H1 (cell line): Measurements from ENCODE around the gene KCNN1. TPM values are rescaled to one million over a fixed set of nuclear protein-coding genes. Genes with fewer than 3 reads are reported as not detected.

Experiments used
- CHD1 ChIP-seq: IDR thresholded peaks from 2 replicates; pipeline ENCODE4 v1.6.1; 2012; ENCODE audit warnings: low read depth, low read length, improper control_type of control experiment
- CHD7 ChIP-seq: fragments of 300-600 bp; sonication (generic); IDR thresholded peaks from 2 replicates; pipeline ENCODE4 v1.7.1; 2012; ENCODE audit warnings: low read length, moderate library complexity, mild to moderate bottlenecking, inconsistent platforms; ENCODE audit not compliant: insufficient replicate concordance
- CREB1 ChIP-seq: IDR thresholded peaks from 2 replicates; pipeline ENCODE4 v1.6.1; 2012; ENCODE audit warnings: inconsistent platforms
- JUN ChIP-seq: IDR thresholded peaks from 2 replicates; pipeline ENCODE4 v1.6.1; 2011; ENCODE audit warnings: low read depth, mild to moderate bottlenecking, improper control_type of control experiment, low read length
- MAFK ChIP-seq: IDR thresholded peaks from 2 replicates; pipeline ENCODE4 v1.6.1; 2012; ENCODE audit warnings: low read depth, mild to moderate bottlenecking, improper control_type of control experiment, low read length
- PHF8 ChIP-seq: fragments of 200-600 bp; sonication (generic); conservative IDR thresholded peaks from 2 replicates; pipeline ENCODE4 v1.7.1; 2012; ENCODE audit warnings: low read depth, mild to moderate bottlenecking, inconsistent platforms, low read length, moderate library complexity
- POLR2AphosphoS5 ChIP-seq: IDR thresholded peaks from 2 replicates; pipeline ENCODE4 v1.6.1; 2011; ENCODE audit warnings: low read depth, low read length
- POU5F1 ChIP-seq: IDR thresholded peaks from 2 replicates; pipeline ENCODE4 v1.6.1; 2011; ENCODE audit warnings: low read depth, mild to moderate bottlenecking, low read length, moderate library complexity
- RBBP5 ChIP-seq: IDR thresholded peaks from 2 replicates; pipeline ENCODE4 v1.7.1; 2012; ENCODE audit warnings: low read depth, mild to moderate bottlenecking, inconsistent platforms, low read length, moderate library complexity, borderline replicate concordance
- RFX5 ChIP-seq: IDR thresholded peaks from 2 replicates; pipeline ENCODE4 v1.6.1; 2011; ENCODE audit warnings: low read depth, low read length, improper control_type of control experiment, borderline replicate concordance
- RXRA ChIP-seq: IDR thresholded peaks from 2 replicates; pipeline ENCODE4 v1.6.1; 2011; ENCODE audit warnings: low read depth, mild to moderate bottlenecking, low read length, moderate library complexity; ENCODE audit not compliant: insufficient read depth
- SIX5 ChIP-seq: IDR thresholded peaks from 2 replicates; pipeline ENCODE4 v1.6.1; 2011; ENCODE audit warnings: mild to moderate bottlenecking, low read depth, low read length
- SP1 ChIP-seq: IDR thresholded peaks from 2 replicates; pipeline ENCODE4 v1.6.1; 2011; ENCODE audit warnings: low read depth, low read length
- TAF7 ChIP-seq: optimal IDR thresholded peaks from 2 replicates; pipeline ENCODE3; 2011; ENCODE audit warnings: low read depth, mild to moderate bottlenecking, inconsistent platforms, low read length, moderate library complexity, borderline replicate concordance
- polyA plus RNA-seq, 7 experiments: library from polyadenylated mRNA; depleted of rRNA in 3 of 7; stranded (reverse) in 5 of 7; unstranded in 2 of 7; fragments of >200 nt in 5 of 7; fragments of 200-250 nt in 2 of 7; gene quantifications; 1 replicate in 5 of 7; 2 replicates in 1 of 7; 4 replicates in 1 of 7; pipeline versions ENCODE4 v1.2.1 to v1.2.3, GENCODE V29; 2011 to 2013; ENCODE audit warnings: missing spikeins in 2 of 7, mixed read lengths in 2 of 7
- total RNA-seq: library from RNA; stranded (reverse); fragmentation: NEBNext Ultra II Directional; extraction: Animal tissue kit (Norgen Biotek cat#: 25700); gene quantifications from 2 replicates; pipeline ENCODE4 v1.2.1, GENCODE V29; 2021

KCNN1 gene
- total and polyA plus RNA-seq, 2 of the 8 experiments (the other 6 are each of a cell fraction or from before 2014, with no cell fraction given) = 11.0 to 12.5 TPM

DNA sequence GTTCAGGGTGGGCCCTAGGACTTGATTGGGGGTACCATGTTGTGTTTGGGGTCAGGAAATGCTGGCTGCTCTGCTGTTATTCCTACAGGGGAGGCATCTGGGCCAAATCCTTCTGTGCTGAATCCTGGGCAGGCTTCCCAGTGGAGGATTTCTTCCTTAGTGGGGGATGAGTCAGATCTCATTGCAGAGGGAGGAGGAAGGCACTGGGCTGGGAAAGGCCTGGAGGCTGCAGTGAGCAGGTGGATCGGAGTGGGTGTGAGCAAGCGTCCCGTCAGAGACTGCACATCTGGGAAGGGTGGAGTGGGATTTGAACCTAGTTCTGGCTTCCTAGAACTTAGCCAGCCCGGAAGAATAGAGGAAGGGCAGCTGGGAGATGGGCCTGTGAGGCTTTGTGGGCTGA, 22.6 kb upstream of the KCNN1 start (continued):
- TF ChIP-seq CHD7 (no peak), RBBP5 (no peak), CREB1 (no peak), RXRA (no peak), POLR2AphosphoS5 (no peak), PHF8 (no peak), POU5F1 (no peak), CHD1 (no peak), SIX5 (no peak), RFX5 (no peak), TAF7 (no peak), JUN (no peak), MAFK (no peak), SP1 (no peak)
